Measurements from ENCODE around the gene USP7. TPM values are rescaled to one million over a fixed set of nuclear protein-coding genes. Genes with fewer than 3 reads are reported as not detected.
A peak's percentile ranks its signal among the peaks of the same experiment; 100 is the strongest.

The USP7 gene
- total and polyA plus RNA-seq, 10 of the 15 experiments (the other 5 are each of a cell fraction or from before 2014, with no cell fraction given): 16.2 to 133 (median 60.5) TPM

DNA sequence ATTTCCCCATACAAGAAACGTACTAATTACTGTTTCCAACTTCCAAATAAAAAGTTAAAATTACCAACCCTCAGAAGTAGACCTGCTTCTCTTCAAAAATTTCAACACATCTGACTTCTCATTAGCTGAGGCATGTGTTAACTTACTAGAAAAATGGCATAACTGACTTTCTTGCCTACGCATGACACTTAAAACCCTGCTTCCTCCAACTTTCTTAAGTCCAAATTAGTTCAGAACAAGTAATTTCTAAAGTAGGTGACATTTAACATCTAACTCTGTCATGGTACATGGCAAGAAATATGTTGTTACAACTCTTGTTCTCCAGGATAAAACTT lies 6.7 kb downstream of the USP7 start:
- 90% methylated on average over 2 of the region's 2 CpGs for WGBS (ENCODE audit: insufficient coverage, insufficient replicate concordance, low lambda C conversion rate, missing lambda C conversion rate)
- Histone ChIP-seq H3K27me3 (replicated peaks in 1 of 2; ENCODE audit: control insufficient read depth in 2 of 2, insufficient read depth in 2 of 2, low read length in 1 of 2) (no peaks in the 10 kb centered on the region), H3K4me2 (ENCODE audit: control insufficient read depth, insufficient read depth) (peak overlapping the region; percentile 89), H3K9me3 (replicated peaks; ENCODE audit: control insufficient read depth, insufficient read depth, low read length) (no peaks in the 10 kb centered on the region), H3K9ac (ENCODE audit: control insufficient read depth, insufficient read depth, low read length) (no peak overlapping the region; the same call in none of the 2 replicates), H3K4me3 (peak overlapping the region; percentile 28; the same call in 1 of the 2 replicates), H3K36me3 (ENCODE audit: control insufficient read depth in 2 of 2, insufficient read depth in 2 of 2, low read length in 1 of 2) (peaks cover 1 to 2% of the 10 kb centered on the region in 2 experiments; a peak in 2 of 4 replicates), H2AFZ (ENCODE audit: control insufficient read depth, low read depth, low read length) (no peak overlapping the region), H3K4me1 (ENCODE audit: control insufficient read depth, insufficient read depth, low read length) (peaks cover 51% of the 10 kb centered on the region), H4K20me1 (ENCODE audit: control insufficient read depth, insufficient read depth) (peaks cover 39% of the 10 kb centered on the region), H3K79me2 (ENCODE audit: control insufficient read depth, insufficient read depth, low read length) (peaks cover 94% of the 10 kb centered on the region), H3K27ac (ENCODE audit: control insufficient read depth, insufficient read depth) (no peak overlapping the region; the same call in 1 of the 2 replicates)
- no TSS peak for BruUV-seq (replicated peaks)
- intact Hi-C loops (cut with micrococcal nuclease; ENCODE audit: unreplicated experiment): no loop called here
- ChIA-PET POLR2A (interaction anchor here (1.0 to 1.5 kb wide), 2 partner anchors 9 to 14 kb away, joined by 3 to 5 read pairs; no protein-coding TSS in a partner anchor), RAD21 (ENCODE audit: unreplicated experiment) (interaction anchor here (0.5 to 1.8 kb wide), 2 partner anchors 13 to 20 kb away, joined by 3 to 5 read pairs; no protein-coding TSS in a partner anchor), CTCF (interaction anchor here (0.7 to 2.9 kb wide), 4 partner anchors 8 to 177 kb away, joined by 4 to 11 read pairs (median 4); no protein-coding TSS in a partner anchor), SMC1A (ENCODE audit: uncharacterized antibody, unreplicated experiment) (interaction anchor here (1.0 kb wide), 1 partner anchor 9 kb away, joined by 5 read pairs; no protein-coding TSS in a partner anchor)
- in situ Hi-C loops (cut with MboI): no loop called here
- TF ChIP-seq MXI1 (IDR thresholded peaks at IDR 0.05; ENCODE audit: low read depth, low read length) (no peak), DPF2 (IDR thresholded peaks at IDR 0.05) (no peak), ATF3 (IDR thresholded peaks at IDR 0.05; ENCODE audit: borderline replicate concordance, extremely low read depth, low read depth, low read length) (no peak), KDM1A (IDR thresholded peaks at IDR 0.05; ENCODE audit: borderline replicate concordance) (no peak), RAD51 (IDR thresholded peaks at IDR 0.05) (no peak), ETV6 (conservative IDR thresholded peaks at IDR 0.05 in 1 of 2, IDR thresholded peaks at IDR 0.05 in 1 of 2; ENCODE audit: borderline replicate concordance in 1 of 2, low read depth in 1 of 2) (no peak), MYB (IDR thresholded peaks at IDR 0.05; ENCODE audit: borderline replicate concordance, low read depth, low read length) (no peak)
- FAIRE-seq (no peak), ATAC-seq (no peak), DNase-seq (ENCODE audit: low read depth, low spot score) (no peak)

All from GM12878 (cell line).